ENCODE results near the gene FBXO27.
A peak's percentile ranks its signal among the peaks of the same experiment; 100 is the strongest.

FBXO27 gene

DNA sequence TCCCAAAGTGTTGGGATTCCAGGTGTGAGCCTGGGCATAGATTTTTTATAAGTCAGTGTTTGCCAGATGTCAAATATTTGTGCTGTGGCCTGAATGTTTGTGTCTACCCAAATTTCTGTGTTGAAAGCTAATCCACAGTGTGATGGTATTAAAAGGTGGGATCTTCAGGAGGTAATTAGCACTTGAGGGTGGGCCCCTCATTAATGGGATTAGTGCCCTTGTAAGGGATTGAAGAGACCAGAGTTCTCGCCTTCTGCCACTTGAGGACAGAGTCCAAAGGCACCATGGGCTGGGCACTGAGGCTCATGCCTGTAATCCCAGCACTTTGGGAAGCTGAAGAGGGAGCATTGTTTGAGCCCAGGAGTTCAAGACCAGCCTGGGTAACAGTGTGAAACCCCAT, 47.1 kb downstream of the FBXO27 start:
- no peak for DNase-seq

DNA sequence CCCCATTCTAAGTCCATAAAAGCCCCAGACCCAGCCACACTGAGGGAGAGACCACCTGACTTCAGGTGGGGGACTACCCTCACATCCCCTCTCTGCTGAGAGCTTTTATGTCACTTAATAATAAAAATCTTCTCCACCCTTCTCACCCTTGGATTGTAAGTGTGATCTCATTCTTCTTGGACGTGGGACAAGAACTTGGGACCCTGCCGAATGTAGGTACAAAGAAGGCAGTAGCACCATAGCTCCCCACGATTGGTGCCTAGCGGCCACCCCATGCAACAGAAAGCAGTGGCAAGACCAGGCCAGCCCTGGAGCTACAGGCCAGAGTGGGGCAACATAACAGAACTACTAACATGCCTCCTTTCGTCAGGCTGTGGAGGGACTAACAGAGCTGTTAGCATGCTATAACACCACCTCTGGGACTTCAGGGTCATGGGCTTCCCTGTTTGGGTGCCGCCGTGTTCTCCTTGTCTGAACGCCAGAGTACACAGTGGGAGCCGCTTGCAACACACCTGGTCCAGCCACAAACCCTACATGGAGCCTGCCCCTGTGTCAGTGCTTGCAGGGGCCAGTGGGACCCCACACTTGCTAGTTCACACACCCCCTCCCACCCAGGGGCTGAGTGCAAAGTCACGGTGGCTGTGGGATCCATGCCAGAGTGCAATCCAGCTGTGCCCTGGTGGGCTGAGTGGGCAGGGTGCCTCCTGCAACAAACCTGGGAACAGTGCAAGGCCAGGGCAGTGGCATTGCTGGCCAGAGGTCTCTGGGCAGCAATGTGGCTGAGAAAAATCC, 51.6 kb downstream of the FBXO27 start:
- no peak for DNase-seq

DNA sequence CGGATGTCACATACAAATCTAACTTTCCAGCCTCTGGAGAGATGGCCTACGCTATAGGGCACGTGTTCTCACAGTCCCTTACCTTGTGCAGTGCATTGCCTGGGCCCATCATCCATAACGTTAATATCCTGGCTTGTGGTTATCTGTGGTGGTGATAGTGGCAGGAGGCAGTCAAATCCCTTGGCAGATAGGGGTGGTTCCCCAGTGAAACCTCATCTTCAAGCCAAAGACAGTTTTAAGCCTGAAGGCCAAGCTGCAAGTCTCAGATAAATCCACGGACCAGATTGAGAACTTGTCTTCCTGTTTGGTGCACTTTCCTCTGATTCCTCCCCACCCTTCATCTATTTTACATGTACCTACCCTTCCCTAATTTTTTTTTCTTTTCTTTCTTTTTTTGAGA, 52.5 kb downstream of the FBXO27 start:
- no peak for DNase-seq

DNA sequence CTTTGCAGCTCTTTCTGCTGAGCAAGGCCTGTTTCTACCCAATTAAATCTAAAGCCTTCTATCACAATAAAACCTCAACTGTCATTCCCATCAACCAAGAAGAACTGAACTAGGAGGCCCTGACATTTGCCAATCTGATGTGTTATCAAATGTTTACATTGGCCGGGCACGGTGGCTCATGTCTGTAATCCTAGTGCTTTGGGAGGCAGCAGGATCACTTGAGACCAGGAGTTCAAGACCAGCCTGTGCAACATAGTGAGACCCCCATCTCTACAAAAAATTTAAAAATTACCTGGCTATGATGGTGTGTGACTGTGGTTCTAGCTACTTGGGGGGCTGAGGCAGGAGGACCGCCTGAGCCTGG, 54.0 kb downstream of the FBXO27 start:
- no peak for DNase-seq

DNA sequence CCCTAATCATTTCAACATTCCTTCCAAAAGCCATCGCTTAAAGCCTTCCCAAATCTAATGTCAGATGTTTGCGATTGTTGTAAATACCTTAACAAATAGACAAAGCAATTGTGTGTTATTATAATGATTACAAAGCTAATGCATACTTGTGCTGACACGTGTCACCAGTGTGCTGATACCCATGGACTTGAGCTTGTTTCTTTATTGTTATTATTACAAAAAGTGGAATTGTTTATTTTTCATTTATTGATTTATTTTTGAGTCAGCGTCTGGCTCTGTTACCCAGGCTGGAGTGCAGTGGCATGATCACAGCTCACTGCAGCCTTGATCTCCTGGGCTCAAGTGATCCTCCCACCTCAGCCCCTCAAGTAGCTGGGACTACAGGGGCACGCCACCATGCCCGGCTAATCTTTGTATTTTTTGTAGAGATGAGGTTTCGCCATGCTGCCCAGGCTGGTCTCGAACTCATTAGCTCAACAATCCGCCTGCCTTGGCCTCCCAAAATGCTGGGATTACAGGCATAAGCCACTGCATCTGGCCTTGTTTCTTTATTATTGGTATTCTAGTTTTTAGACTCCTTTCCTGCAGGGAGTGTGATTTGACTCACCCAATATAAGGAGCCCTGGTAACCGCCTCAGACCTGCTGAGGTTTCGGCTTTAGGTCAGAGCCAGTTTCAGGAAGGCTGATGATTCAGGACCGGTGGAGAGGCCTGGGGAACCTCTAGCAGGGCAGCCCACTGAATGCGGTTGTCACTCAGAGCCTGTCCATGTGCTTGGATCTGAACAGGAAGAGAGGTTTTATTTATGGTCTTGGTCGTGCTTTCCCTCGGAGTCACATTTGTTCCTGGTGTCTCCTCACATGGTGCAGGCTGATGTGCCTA, 54.7 kb downstream of the FBXO27 start:
- DNase-seq: peak; percentile 96

GRCh38 chr19:38975861-38976271, 56.5 kb downstream of the FBXO27 start:
- no peak for DNase-seq

- DNase-seq: no peak
Measured at GRCh38 chr19:38975214-38975860, 57.0 kb downstream of the FBXO27 start, which contains the start of gene FBXO17. Gene FBXO17, minus strand, starts transcription at chr19:38975742. Its CDS starts 25,423 bp downstream, at chr19:38950319.

- DNase-seq: no peak
Measured at GRCh38 chr19:38974624-38975213, 57.6 kb downstream of the FBXO27 start.
